ENCODE measurements around the gene DPH6. TPM values are rescaled to one million over a fixed set of nuclear protein-coding genes. Genes with fewer than 3 reads are reported as not detected.

Gene DPH6
- total and polyA plus RNA-seq, 2 experiments from 2014 or later = 7.8 to 9.8 TPM

DNA sequence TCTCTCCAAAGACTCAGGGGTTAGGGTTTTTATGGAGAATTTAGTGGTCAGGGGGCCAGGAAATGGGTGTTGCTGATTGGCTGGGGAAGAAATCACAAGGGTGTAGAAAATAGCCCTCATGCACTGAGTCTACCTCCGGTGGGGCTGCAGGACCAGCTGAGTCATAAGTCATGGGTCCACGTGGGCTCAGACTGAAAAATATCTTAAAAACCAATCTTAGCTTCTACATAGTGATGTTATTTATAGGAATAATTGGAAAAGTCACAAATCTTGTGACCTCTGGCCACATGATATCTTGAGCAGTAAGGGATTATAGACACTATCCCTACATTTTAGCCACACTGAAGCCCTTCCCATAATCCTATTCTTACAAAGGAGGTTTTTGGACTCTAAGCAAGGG is 224.0 kb downstream of the DPH6 start:
- Histone ChIP-seq H3K9me3 (ENCODE audit: low read depth) (no peaks in the 10 kb centered on the region), H3K27ac (no peak overlapping the region), H3K4me3 (no peak overlapping the region), H3K36me3 (no peaks in the 10 kb centered on the region), H3K27me3 (no peaks in the 10 kb centered on the region), H3K4me1 (ENCODE audit: low read depth) (no peaks in the 10 kb centered on the region)
- DNase-seq (ENCODE audit: low read depth in 1 of 2, low spot score in 1 of 2) = no peak
- TF ChIP-seq, protein P1, sequence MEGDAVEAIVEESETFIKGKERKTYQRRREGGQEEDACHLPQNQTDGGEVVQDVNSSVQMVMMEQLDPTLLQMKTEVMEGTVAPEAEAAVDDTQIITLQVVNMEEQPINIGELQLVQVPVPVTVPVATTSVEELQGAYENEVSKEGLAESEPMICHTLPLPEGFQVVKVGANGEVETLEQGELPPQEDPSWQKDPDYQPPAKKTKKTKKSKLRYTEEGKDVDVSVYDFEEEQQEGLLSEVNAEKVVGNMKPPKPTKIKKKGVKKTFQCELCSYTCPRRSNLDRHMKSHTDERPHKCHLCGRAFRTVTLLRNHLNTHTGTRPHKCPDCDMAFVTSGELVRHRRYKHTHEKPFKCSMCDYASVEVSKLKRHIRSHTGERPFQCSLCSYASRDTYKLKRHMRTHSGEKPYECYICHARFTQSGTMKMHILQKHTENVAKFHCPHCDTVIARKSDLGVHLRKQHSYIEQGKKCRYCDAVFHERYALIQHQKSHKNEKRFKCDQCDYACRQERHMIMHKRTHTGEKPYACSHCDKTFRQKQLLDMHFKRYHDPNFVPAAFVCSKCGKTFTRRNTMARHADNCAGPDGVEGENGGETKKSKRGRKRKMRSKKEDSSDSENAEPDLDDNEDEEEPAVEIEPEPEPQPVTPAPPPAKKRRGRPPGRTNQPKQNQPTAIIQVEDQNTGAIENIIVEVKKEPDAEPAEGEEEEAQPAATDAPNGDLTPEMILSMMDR (IDR thresholded peaks at IDR 0.05; ENCODE audit: low read depth, low read length) = no peak

GRCh38 chr15:35320911-35321310 is 225.1 kb downstream of the DPH6 start:
- Histone ChIP-seq H3K4me3 (no peak overlapping the region), H3K36me3 (no peaks in the 10 kb centered on the region), H3K4me1 (ENCODE audit: low read depth) (no peaks in the 10 kb centered on the region), H3K27me3 (no peaks in the 10 kb centered on the region), H3K9me3 (ENCODE audit: low read depth) (no peaks in the 10 kb centered on the region), H3K27ac (no peak overlapping the region)
- DNase-seq (ENCODE audit: low read depth in 1 of 2, low spot score in 1 of 2) = no peak
- TF ChIP-seq, protein P1 (IDR thresholded peaks at IDR 0.05; ENCODE audit: low read depth, low read length) = no peak
